H1 (cell line): ENCODE measurements around the gene SNX30. TPM values are rescaled to one million over a fixed set of nuclear protein-coding genes. Genes with fewer than 3 reads are reported as not detected.

Experiments used
- CTCF ChIA-PET: fragments of 300-600 bp; sonication (Branson Sonifier 250); formaldehyde crosslinking; loops from one replicate; lab custom pipeline; 2021; ENCODE audit not compliant: partially characterized antibody; lab: Charles Lee
- POLR2A ChIA-PET: fragments of 300-600 bp; sonication (Branson Sonifier 250); formaldehyde crosslinking; loops from one replicate; lab custom pipeline; 2021; ENCODE audit warnings: inconsistent platforms; ENCODE audit not compliant: partially characterized antibody; lab: Charles Lee
- DNase-seq, 2 experiments: peaks; one replicate each; pipeline versions ENCODE4 v3.0.0 to v3.0.0-alpha.2; 2010 to 2022; ENCODE audit warnings: low spot score in 2 of 2, low read depth in 1 of 2, mixed read lengths in 1 of 2
- FAIRE-seq: peaks from 2 replicates; lab custom pipeline; 2011; peaks lifted over from hg19 to GRCh38; lab: Jason Lieb, UNC
- H2AFZ ChIP-seq: 2 replicates; pipeline ENCODE4 v1.8.1; 2012; ENCODE audit warnings: low read length, inconsistent platforms
- H2AK5ac ChIP-seq: 2 replicates; pipeline ENCODE4 v1.6.1; 2013; ENCODE audit warnings: low read depth, low read length
- H2BK120ac ChIP-seq: replicated peaks from 2 replicates; pipeline ENCODE3; 2013; ENCODE audit warnings: low read depth, low read length, inconsistent platforms
- H2BK12ac ChIP-seq: 2 replicates; pipeline ENCODE4 v1.6.1; 2013; ENCODE audit warnings: low read depth, low read length
- H2BK15ac ChIP-seq: 2 replicates; pipeline ENCODE4 v1.6.1; 2013; ENCODE audit warnings: low read length
- H2BK20ac ChIP-seq: 2 replicates; pipeline ENCODE4 v1.6.1; 2013; ENCODE audit warnings: low read length
- H2BK5ac ChIP-seq: 2 replicates; pipeline ENCODE4 v1.6.1; 2013; ENCODE audit warnings: low read depth, low read length
- H3K14ac ChIP-seq: 2 replicates; pipeline ENCODE4 v1.6.1; 2013; ENCODE audit warnings: inconsistent platforms; ENCODE audit not compliant: insufficient read length
- H3K18ac ChIP-seq: 2 replicates; pipeline ENCODE4 v1.6.1; 2013; ENCODE audit warnings: low read length; ENCODE audit errors: extremely low read depth
- H3K23ac ChIP-seq: 2 replicates; pipeline ENCODE4 v1.6.1; 2013; ENCODE audit warnings: inconsistent platforms; ENCODE audit not compliant: insufficient read length
- H3K23me2 ChIP-seq: 2 replicates; pipeline ENCODE4 v1.6.1; 2013; ENCODE audit warnings: low read depth, low read length
- H3K27ac ChIP-seq: 2 replicates; pipeline ENCODE4 v1.6.1; 2011; ENCODE audit warnings: low read depth, low read length, inconsistent platforms
- H3K27me3 ChIP-seq, 4 experiments: replicated peaks in 1 of 4; 1 replicate in 1 of 4; 2 replicates in 3 of 4; pipeline versions ENCODE4 v1.6.1 to v1.8.1; 2011 to 2013; ENCODE audit warnings: low read length in 3 of 4, mild to moderate bottlenecking in 3 of 4, inconsistent platforms in 2 of 4, mixed read lengths in 2 of 4, moderate library complexity in 1 of 4; ENCODE audit not compliant: control insufficient read depth in 3 of 4, insufficient read depth in 3 of 4; ENCODE audit errors: extremely low read depth in 1 of 4
- H3K36me3 ChIP-seq, 4 experiments: 2 replicates each; pipeline versions ENCODE4 v1.6.1 to v1.8.1; 2011 to 2013; ENCODE audit warnings: mild to moderate bottlenecking in 4 of 4, low read length in 3 of 4, moderate library complexity in 2 of 4, control low read depth in 1 of 4, inconsistent platforms in 1 of 4; ENCODE audit not compliant: insufficient read depth in 4 of 4, control insufficient read depth in 2 of 4
- H3K4ac ChIP-seq: replicated peaks from 2 replicates; pipeline ENCODE3; 2013; ENCODE audit warnings: low read length, low read depth, mixed read lengths, inconsistent platforms; ENCODE audit not compliant: insufficient read length
- H3K4me1 ChIP-seq, 4 experiments: replicated peaks in 1 of 4; 1 replicate in 1 of 4; 2 replicates in 3 of 4; pipeline versions ENCODE4 v1.6.1 to v1.8.1; 2011 to 2013; ENCODE audit warnings: low read length in 3 of 4, inconsistent platforms in 2 of 4, mixed read lengths in 1 of 4; ENCODE audit not compliant: insufficient read depth in 4 of 4, control insufficient read depth in 3 of 4
- H3K4me2 ChIP-seq, 2 experiments: 2 replicates each; pipeline versions ENCODE4 v1.6.1 to v1.8.1; 2011 to 2013; ENCODE audit warnings: low read depth in 2 of 2, low read length in 2 of 2, control low read depth in 1 of 2, inconsistent platforms in 1 of 2, mild to moderate bottlenecking in 1 of 2; ENCODE audit not compliant: insufficient read depth in 1 of 2
- H3K4me3 ChIP-seq, 4 experiments: fragments of 200-600, 300-600 bp in 1 of 4; sonication (generic), shearing (Covaris generic), sonication (Bioruptor Twin) in 1 of 4; 2 replicates each; pipeline versions ENCODE4 v1.5.1 to v1.8.1; 2011 to 2016; ENCODE audit warnings: low read length in 4 of 4, low read depth in 3 of 4, control low read depth in 2 of 4, inconsistent platforms in 2 of 4, mild to moderate bottlenecking in 2 of 4, mixed read lengths in 1 of 4, moderate library complexity in 1 of 4; ENCODE audit not compliant: insufficient read depth in 2 of 4; ENCODE audit errors: extremely low read depth in 1 of 4
- H3K56ac ChIP-seq: replicated peaks from 2 replicates; pipeline ENCODE3; 2013; ENCODE audit warnings: low read depth, mild to moderate bottlenecking, mixed read lengths, low read length, inconsistent platforms; ENCODE audit not compliant: insufficient read length
- H3K79me1 ChIP-seq: 2 replicates; pipeline ENCODE4 v1.6.1; 2013; ENCODE audit warnings: low read depth, low read length, control low read depth
- H3K79me2 ChIP-seq, 2 experiments: 2 replicates each; pipeline versions ENCODE4 v1.6.1 to v1.8.1; 2012 to 2013; ENCODE audit warnings: low read length in 2 of 2, mild to moderate bottlenecking in 2 of 2, inconsistent platforms in 1 of 2; ENCODE audit not compliant: insufficient read depth in 2 of 2, control insufficient read depth in 1 of 2
- H3K9ac ChIP-seq, 4 experiments: replicated peaks in 1 of 4; 1 replicate in 1 of 4; 2 replicates in 3 of 4; pipeline versions ENCODE4 v1.6.1 to v1.8.1; 2011 to 2013; ENCODE audit warnings: low read depth in 3 of 4, low read length in 3 of 4, control low read depth in 2 of 4, mild to moderate bottlenecking in 2 of 4, moderate library complexity in 2 of 4, inconsistent platforms in 1 of 4; ENCODE audit errors: extremely low read depth in 1 of 4
- H3K9me3 ChIP-seq, 2 experiments: 2 replicates each; pipeline versions ENCODE4 v1.6.1 to v1.8.1; 2012 to 2013; ENCODE audit warnings: mild to moderate bottlenecking in 2 of 2, moderate library complexity in 2 of 2, control low read depth in 1 of 2, inconsistent platforms in 1 of 2, low read depth in 1 of 2, low read length in 1 of 2, mixed read lengths in 1 of 2; ENCODE audit not compliant: insufficient read depth in 2 of 2
- H4K20me1 ChIP-seq, 2 experiments: replicated peaks in 1 of 2; 2 replicates each; pipeline versions ENCODE3 to v1.8.1; 2011 to 2013; ENCODE audit warnings: inconsistent platforms in 2 of 2, low read length in 2 of 2, mild to moderate bottlenecking in 1 of 2; ENCODE audit not compliant: insufficient read depth in 2 of 2, control insufficient read depth in 1 of 2
- H4K5ac ChIP-seq: 2 replicates; pipeline ENCODE4 v1.6.1; 2013; ENCODE audit warnings: low read length, low read depth, mixed read lengths, inconsistent platforms; ENCODE audit not compliant: insufficient read length
- H4K8ac ChIP-seq: 2 replicates; pipeline ENCODE4 v1.8.0; 2013; ENCODE audit warnings: mild to moderate bottlenecking, moderate library complexity, low read length, inconsistent platforms; ENCODE audit not compliant: insufficient read depth; ENCODE audit errors: extremely low read depth
- H4K91ac ChIP-seq: replicated peaks from 2 replicates; pipeline ENCODE3; 2013; ENCODE audit warnings: low read length, mixed read lengths, inconsistent platforms; ENCODE audit not compliant: insufficient read length
- ASH2L ChIP-seq: fragments of 200-600, 300-600 bp; sonication (generic); IDR thresholded peaks from one replicate; pipeline ENCODE4 v1.7.1; 2017; ENCODE audit warnings: low read length
- BRCA1 ChIP-seq: IDR thresholded peaks from 2 replicates; pipeline ENCODE4 v1.6.1; 2012; ENCODE audit warnings: low read depth, low read length, improper control_type of control experiment
- CBX5 ChIP-seq: fragments of 300-800, 300-1000 bp; sonication (generic); IDR thresholded peaks from 2 replicates; pipeline ENCODE4 v1.7.1; 2016; ENCODE audit warnings: antibody characterized with exemption, low read length, low read depth
- CEBPB ChIP-seq: IDR thresholded peaks from 2 replicates; pipeline ENCODE4 v1.6.1; 2012; ENCODE audit warnings: low read depth, low read length
- CTBP2 ChIP-seq: IDR thresholded peaks from 2 replicates; pipeline ENCODE4 v1.7.0; 2011; ENCODE audit warnings: borderline replicate concordance, mild to moderate bottlenecking, moderate library complexity, mixed read lengths, low read length; ENCODE audit not compliant: insufficient read depth, insufficient read length
- EP300 ChIP-seq, 2 experiments: IDR thresholded peaks; 1 replicate in 1 of 2; 2 replicates in 1 of 2; pipeline ENCODE4 v1.6.1; 2011 to 2012; ENCODE audit warnings: low read depth in 2 of 2, low read length in 2 of 2, mild to moderate bottlenecking in 2 of 2, borderline replicate concordance in 1 of 2, inconsistent platforms in 1 of 2, moderate library complexity in 1 of 2
- POU5F1 ChIP-seq: IDR thresholded peaks from 2 replicates; pipeline ENCODE4 v1.6.1; 2011; ENCODE audit warnings: low read depth, mild to moderate bottlenecking, low read length, moderate library complexity
- RNF2 ChIP-seq: fragments of 200-900, 300-1000 bp; sonication (generic); IDR thresholded peaks from 2 replicates; pipeline ENCODE4 v1.7.1; 2016; ENCODE audit warnings: borderline replicate concordance, low read depth, mild to moderate bottlenecking, antibody characterized with exemption, low read length; ENCODE audit not compliant: poor library complexity, severe bottlenecking; ENCODE audit errors: missing control alignments
- SIRT6 ChIP-seq: IDR thresholded peaks from one replicate; pipeline ENCODE4 v1.7.1; 2012; ENCODE audit warnings: low read length, inconsistent platforms
- SP1 ChIP-seq: IDR thresholded peaks from 2 replicates; pipeline ENCODE4 v1.6.1; 2011; ENCODE audit warnings: low read depth, low read length
- SP4 ChIP-seq: IDR thresholded peaks from 2 replicates; pipeline ENCODE4 v1.6.1; 2012; ENCODE audit warnings: low read length, inconsistent platforms
- TBP ChIP-seq: IDR thresholded peaks from 2 replicates; pipeline ENCODE4 v1.6.1; 2011; ENCODE audit warnings: low read depth, low read length, improper control_type of control experiment
- TEAD4 ChIP-seq: IDR thresholded peaks from 2 replicates; pipeline ENCODE4 v1.6.1; 2012; ENCODE audit warnings: low read depth, low read length, inconsistent platforms, mixed read lengths
- WGBS, 2 experiments: shearing (Covaris generic) in 1 of 2; methylation state at CpG; one replicate each; pipeline versions ENCODE4 v1.1.6 to v1.1.7; 2013 to 2015; ENCODE audit warnings: low lambda C conversion rate in 2 of 2, mixed read lengths in 2 of 2, inconsistent platforms in 1 of 2, low coverage in 1 of 2, missing lambda C conversion rate in 1 of 2; ENCODE audit not compliant: insufficient replicate concordance in 2 of 2, insufficient coverage in 1 of 2, insufficient read length in 1 of 2; ENCODE audit errors: extremely low coverage in 1 of 2, missing lambda C conversion rate in 1 of 2; 5-methylcytosine and 5-hydroxymethylcytosine counted together
- polyA plus RNA-seq, 7 experiments: library from polyadenylated mRNA; depleted of rRNA in 3 of 7; stranded (reverse) in 5 of 7; unstranded in 2 of 7; fragments of >200 nt in 5 of 7; fragments of 200-250 nt in 2 of 7; gene quantifications; 1 replicate in 5 of 7; 2 replicates in 1 of 7; 4 replicates in 1 of 7; pipeline versions ENCODE4 v1.2.1 to v1.2.3, GENCODE V29; 2011 to 2013; ENCODE audit warnings: missing spikeins in 2 of 7, mixed read lengths in 2 of 7
- total RNA-seq: library from RNA; stranded (reverse); fragmentation: NEBNext Ultra II Directional; extraction: Animal tissue kit (Norgen Biotek cat#: 25700); gene quantifications from 2 replicates; pipeline ENCODE4 v1.2.1, GENCODE V29; 2021

SNX30 gene
- total and polyA plus RNA-seq, 2 of the 8 experiments (the other 6 are each of a cell fraction or from before 2014, with no cell fraction given): 4.0 to 12.2 TPM

GRCh38 chr9:112753725-112754124, 3.2 kb downstream of the SNX30 start:
- H3K27me3 ChIP-seq: no peaks in the 10 kb centered on the region
- H3K79me2 ChIP-seq: peaks cover 0 to 8% of the 10 kb centered on the region in 2 experiments; a peak in 1 of 4 replicates
- ChIA-PET POLR2A (no interaction called here), CTCF (interaction anchor here (0.6 to 2.1 kb wide), 3 partner anchors 39 to 332 kb away, joined by 3 to 6 read pairs (median 4); no protein-coding TSS in a partner anchor)
- H3K56ac ChIP-seq: no peak overlapping the region
- FAIRE-seq (no peak), DNase-seq (no peak)
- H2BK20ac ChIP-seq: no peak overlapping the region
- no peak overlapping the region for H3K23ac ChIP-seq
- no peak overlapping the region for H3K14ac ChIP-seq
- peaks cover 12% of the 10 kb centered on the region for H3K23me2 ChIP-seq
- no peaks in the 10 kb centered on the region for H3K9me3 ChIP-seq
- H3K4me2 ChIP-seq: no peak overlapping the region
- no peak overlapping the region for H3K18ac ChIP-seq
- no peak overlapping the region for H2AK5ac ChIP-seq
- H4K5ac ChIP-seq: no peak overlapping the region
- no peak overlapping the region for H2BK5ac ChIP-seq
- H2BK120ac ChIP-seq: no peak overlapping the region
- 94% methylated on average over 2 of the region's 2 CpGs; no CpG with 5 or more reads in 1 of the 2 experiments for WGBS, 2 experiments
- no peaks in the 10 kb centered on the region for H3K79me1 ChIP-seq
- H4K91ac ChIP-seq: no peak overlapping the region
- H4K8ac ChIP-seq: no peak overlapping the region
- H3K9ac ChIP-seq: no peak overlapping the region
- no peak overlapping the region for H3K27ac ChIP-seq
- no peaks in the 10 kb centered on the region for H4K20me1 ChIP-seq
- no peak overlapping the region for H3K4me3 ChIP-seq
- no peaks in the 10 kb centered on the region for H3K36me3 ChIP-seq
- no peak overlapping the region for H2BK15ac ChIP-seq
- no peak overlapping the region for H3K4ac ChIP-seq
- H3K4me1 ChIP-seq: peaks cover 0 to 7% (median 5%) of the 10 kb centered on the region in 4 experiments; a peak in 6 of 7 replicates
- no peak overlapping the region for H2BK12ac ChIP-seq
- H2AFZ ChIP-seq: no peak overlapping the region
- TF ChIP-seq RNF2 (no peak), SIRT6 (no peak), TBP (no peak), CBX5 (no peak), CEBPB (no peak), SP4 (no peak), POU5F1 (no peak), BRCA1 (no peak), CTBP2 (no peak), SP1 (no peak), EP300 (IDR thresholded peaks at IDR 0.05; ENCODE audit: borderline replicate concordance in 1 of 2, low read depth in 2 of 2, low read length in 2 of 2) (no peak), TEAD4 (no peak), ASH2L (no peak)
